Stimulated activated CD8-positive, alpha-beta memory T cell treated with anti-CD3 and anti-CD28 coated beads, Interleukin-15, amount 100 ng/mL, for 24 hours (primary cell): ENCODE measurements around the gene SCN7A.
"Not testable (repeated sequence)": the region's sequence is repeated elsewhere in the genome, so short reads cannot be mapped to it uniquely, and the experiment has no call there.

Source experiments
- DNase-seq: peaks from one replicate; pipeline ENCODE4 v3.0.0-alpha.2; 2020; ENCODE audit warnings: low read depth

The SCN7A gene

GRCh38 chr2:166454006-166454595 lies 39.9 kb downstream of the SCN7A start:
- no peak for DNase-seq

GRCh38 chr2:166451468-166451867 lies 42.6 kb downstream of the SCN7A start:
- DNase-seq, result no peak

GRCh38 chr2:166449439-166449838 lies 44.6 kb downstream of the SCN7A start:
- DNase-seq, result no peak

- DNase-seq, result no peak
Measured at GRCh38 chr2:166448106-166448505, 45.9 kb downstream of the SCN7A start.

- DNase-seq, result no peak
Measured at GRCh38 chr2:166444306-166444705, 49.7 kb downstream of the SCN7A start.

- no peak for DNase-seq
Measured at GRCh38 chr2:166440313-166440712, 53.7 kb downstream of the SCN7A start.

- DNase-seq, result no peak
Measured at GRCh38 chr2:166439078-166439477, 55.0 kb downstream of the SCN7A start.

GRCh38 chr2:166436976-166437375 lies 57.1 kb downstream of the SCN7A start:
- DNase-seq, result no peak

GRCh38 chr2:166436189-166436588 lies 57.9 kb downstream of the SCN7A start:
- DNase-seq, result no peak

GRCh38 chr2:166434491-166434890 lies 59.6 kb downstream of the SCN7A start:
- no peak for DNase-seq

- no peak for DNase-seq
Measured at GRCh38 chr2:166433457-166433856, 60.6 kb downstream of the SCN7A start.

GRCh38 chr2:166432331-166432730 lies 61.7 kb downstream of the SCN7A start:
- DNase-seq, result no peak

- no peak for DNase-seq
Measured at GRCh38 chr2:166424841-166425240, 69.2 kb downstream of the SCN7A start.

GRCh38 chr2:166419616-166419934 lies 74.5 kb downstream of the SCN7A start:
- DNase-seq, result no peak

GRCh38 chr2:166418853-166419615 lies 75.0 kb downstream of the SCN7A start:
- DNase-seq, result no peak

- no peak for DNase-seq
Measured at GRCh38 chr2:166417669-166418068, 76.4 kb downstream of the SCN7A start.

GRCh38 chr2:166413255-166413654 lies 80.8 kb downstream of the SCN7A start:
- no peak for DNase-seq

- no peak for DNase-seq
Measured at GRCh38 chr2:166411473-166412230, 82.4 kb downstream of the SCN7A start.

GRCh38 chr2:166410828-166411472 lies 83.1 kb downstream of the SCN7A start:
- no peak for DNase-seq

GRCh38 chr2:166407746-166408145 lies 86.3 kb downstream of the SCN7A start:
- DNase-seq, result not testable (repeated sequence)

- DNase-seq, result no peak
Measured at GRCh38 chr2:166406374-166406773, 87.7 kb downstream of the SCN7A start.

- DNase-seq, result no peak
Measured at GRCh38 chr2:166405569-166405926, 88.5 kb downstream of the SCN7A start.
